GM19023 (cell line): ENCODE measurements around the gene SNX9.
"Not testable (repeated sequence)": the region's sequence is repeated elsewhere in the genome, so short reads cannot be mapped to it uniquely, and the experiment has no call there.

Experiments used
- ATAC-seq: cut with Tn5 transposase; IDR thresholded peaks from one replicate; pipeline ENCODE4 v1.9.1; 2021; ENCODE audit warnings: mild to moderate bottlenecking, moderate library complexity; ENCODE audit not compliant: unreplicated experiment

Gene SNX9

DNA sequence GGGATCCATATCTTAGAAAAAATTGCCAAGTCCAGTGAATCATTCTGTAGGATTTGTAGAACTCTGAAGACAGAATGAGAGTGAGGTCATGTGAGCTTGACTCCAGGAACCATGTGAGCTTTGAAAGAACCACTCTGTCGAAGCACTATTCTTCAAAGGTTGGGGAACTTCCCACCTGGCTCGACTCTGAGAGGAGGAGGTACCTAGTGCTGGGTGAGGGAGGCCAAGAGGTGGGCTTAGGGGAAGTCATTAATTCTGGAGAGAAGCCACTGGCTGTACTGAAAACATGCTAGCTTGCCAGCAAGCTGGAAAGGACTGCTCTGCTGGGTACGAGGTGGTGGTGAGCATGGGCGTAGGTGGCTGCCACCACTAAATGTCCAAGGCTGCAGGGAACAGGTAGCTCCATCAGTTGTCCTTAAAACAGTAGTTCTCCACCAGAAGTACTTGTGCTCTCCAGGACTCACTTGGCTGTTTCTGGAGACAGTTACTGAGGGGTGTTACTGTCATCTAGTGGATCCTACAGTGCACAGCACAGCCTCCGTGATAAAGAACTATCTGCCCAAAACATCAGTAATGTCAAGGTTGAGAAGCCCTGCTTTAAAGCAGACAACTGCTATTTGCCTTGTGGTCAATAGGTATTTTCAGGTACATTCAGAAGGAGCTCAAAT, 124.0 kb downstream of the SNX9 start:
- no peak for ATAC-seq

DNA sequence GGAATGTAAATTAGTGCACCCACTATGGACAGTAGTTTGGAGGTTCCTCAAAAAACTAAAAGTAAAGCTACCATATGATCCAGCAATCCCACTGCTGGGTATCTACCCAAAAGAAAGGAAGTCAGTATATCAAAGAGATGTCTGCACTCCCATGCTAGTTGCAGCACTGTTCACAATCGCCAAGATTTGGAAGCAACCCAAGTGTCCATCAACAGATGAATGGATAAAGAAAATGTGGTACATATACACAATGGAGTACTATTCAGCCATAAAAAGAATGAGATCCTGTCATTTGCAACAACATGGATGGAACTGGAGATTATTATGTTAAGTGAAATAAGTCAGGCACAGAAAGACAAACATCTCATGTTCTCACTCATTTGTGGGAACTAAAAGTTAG, 127.9 kb downstream of the SNX9 start:
- not testable (repeated sequence) for ATAC-seq

DNA sequence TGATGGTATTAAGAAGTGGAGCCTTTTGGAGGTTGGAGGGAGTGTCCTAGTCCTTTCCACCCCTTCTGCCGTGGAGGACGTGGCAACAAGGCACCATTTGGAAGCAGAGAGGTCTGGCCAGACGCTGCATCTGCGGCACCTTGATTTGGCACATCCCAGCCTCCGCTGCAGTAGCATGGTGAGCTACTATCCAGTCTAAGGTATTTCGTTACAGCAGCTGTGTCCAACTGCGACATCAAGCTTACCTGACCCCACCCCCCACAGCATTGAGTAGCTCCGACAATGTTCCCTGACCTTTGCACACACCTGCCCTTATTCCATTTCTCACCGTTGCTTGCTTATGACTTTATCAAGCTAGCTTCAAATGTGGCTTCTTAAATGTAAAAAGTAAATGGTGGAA, 128.8 kb downstream of the SNX9 start:
- ATAC-seq, result no peak

DNA sequence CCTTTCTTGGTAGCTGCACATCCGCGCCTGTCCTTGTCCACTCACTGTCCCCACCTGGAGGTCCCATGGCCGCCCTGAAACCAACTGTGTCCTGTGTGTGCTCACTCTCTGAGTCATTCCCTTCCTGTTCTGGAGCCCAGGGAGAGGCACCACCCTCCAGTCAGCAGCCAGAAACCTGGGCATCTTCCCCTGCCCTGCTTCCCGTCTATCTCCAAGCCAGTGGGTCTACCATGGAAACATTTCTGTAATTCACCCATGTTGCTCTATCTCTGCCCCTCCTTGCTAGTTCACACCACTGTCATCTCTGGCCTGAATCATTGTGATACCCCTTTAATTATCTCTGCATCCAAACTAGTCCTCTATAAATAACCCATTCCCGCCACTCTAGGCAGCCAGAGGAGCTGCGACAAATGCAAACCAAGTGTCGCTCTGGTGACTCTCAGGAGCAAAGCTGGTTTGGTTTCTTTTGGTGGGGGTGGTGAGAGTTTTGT, 129.9 kb downstream of the SNX9 start:
- ATAC-seq, result no peak

DNA sequence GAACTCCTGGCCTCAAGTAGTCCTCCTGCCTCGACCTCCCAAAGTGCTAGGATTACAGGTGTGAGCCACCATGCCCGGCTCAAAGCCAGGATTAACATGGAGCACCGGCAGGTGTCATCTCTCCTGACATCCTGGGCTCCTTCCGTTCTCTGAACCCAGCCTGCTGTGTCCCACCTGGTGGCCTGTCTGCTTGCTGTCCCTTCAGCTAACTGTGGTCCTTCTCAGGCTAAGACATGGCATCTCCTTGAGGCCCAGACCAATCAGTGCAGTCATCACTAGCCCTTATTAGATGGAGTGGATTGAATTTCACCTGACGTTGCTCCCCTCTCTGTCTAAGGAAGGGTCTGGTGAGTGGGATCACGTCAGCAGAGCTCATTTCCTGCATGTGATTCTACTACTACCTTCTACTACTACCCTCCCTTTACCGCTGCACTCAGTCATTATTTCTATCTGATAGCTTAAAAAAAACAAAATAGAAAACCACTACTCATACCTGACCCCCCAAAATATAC, 130.6 kb downstream of the SNX9 start:
- ATAC-seq, result no peak

DNA sequence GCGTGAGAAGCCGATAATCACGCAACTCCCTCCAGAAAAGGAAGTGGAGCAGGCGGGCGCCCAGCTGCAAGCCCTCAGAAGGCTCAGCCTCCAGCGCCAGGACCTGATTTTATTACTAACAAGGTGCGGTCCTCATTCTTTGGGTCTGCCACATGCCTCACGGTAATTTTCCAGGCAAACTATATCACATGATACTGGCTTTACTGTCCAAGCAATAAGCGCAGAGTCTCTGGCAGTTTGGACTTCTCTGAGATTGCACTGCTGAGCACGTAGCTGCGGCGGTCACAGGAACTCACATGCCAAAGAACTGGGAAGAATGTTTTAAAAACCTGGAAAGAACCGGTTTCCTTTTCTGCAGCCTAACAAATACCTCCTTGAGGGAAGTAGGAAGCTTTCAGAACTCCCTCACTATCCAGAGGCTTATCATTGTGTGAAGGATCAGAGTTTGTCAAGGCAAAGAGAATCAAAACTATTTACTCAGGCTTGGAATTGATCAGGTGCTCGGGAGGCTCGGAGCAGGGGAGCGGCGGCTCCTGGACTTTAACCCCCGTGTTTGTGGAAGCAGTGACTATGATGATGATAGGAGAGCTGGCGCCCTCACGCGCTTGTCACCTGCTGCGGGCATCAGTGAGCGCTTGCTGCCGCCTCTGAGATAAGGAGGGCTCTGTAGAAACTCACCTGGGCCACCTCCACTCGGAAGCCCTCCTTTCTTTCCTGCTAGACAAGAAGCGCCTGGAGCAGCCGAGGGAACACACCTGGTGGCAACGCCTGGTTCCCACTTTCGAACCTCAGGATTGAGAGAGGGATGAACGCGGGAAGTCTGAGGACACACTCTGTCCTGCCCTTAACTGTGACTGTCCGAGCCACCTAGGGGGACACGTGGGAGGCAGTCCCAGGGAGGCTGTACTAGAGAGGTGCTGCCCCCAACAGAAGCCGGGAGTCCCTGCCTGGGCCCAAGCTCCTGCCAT, 131.4 kb downstream of the SNX9 start:
- ATAC-seq, result no peak

DNA sequence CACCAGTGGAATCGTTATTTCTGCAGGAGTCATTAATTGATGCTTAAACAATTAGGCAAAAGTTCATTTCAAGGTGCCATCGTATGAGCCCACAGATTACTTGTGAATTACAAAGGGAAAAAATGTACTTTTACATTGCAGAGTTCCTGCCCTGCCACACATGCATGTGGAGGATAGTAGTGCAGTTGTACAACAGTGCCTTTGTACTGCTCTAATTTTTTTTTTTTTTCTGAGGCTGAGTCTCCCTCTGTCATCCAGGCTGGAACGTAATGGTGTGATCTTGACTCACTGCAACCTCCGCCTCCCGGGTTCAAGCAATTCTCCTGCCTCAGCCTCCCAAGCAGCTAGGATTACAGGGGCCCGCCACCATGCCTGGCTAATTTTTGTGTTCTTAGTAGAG, 132.6 kb downstream of the SNX9 start:
- no peak for ATAC-seq

DNA sequence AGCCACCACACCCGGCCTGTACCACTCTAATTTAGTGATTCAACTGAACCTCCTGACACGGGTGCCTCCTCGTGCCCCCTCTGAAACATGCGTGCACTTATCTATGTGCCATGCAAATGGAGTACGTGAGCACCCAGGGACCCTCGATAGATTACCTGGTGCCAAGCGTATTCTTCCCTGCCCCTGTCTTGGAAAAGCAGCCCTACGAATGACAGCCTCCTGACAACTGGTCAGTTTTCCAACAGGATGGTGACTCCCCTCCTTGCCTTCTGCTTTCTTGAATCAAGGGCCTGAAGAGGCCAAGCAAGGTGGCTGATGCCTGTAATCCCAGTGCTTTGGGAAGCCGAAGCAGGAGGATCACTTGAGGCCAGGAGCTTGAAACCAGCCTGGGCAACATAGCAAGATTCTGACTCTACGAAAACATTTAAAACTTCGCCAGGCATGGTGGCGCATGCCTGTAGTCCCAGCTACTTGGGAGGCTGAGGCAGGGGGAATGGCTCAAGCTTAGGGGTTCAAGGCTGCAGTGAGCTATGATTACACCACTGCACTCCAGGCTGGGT, 133.2 kb downstream of the SNX9 start:
- no peak for ATAC-seq

DNA sequence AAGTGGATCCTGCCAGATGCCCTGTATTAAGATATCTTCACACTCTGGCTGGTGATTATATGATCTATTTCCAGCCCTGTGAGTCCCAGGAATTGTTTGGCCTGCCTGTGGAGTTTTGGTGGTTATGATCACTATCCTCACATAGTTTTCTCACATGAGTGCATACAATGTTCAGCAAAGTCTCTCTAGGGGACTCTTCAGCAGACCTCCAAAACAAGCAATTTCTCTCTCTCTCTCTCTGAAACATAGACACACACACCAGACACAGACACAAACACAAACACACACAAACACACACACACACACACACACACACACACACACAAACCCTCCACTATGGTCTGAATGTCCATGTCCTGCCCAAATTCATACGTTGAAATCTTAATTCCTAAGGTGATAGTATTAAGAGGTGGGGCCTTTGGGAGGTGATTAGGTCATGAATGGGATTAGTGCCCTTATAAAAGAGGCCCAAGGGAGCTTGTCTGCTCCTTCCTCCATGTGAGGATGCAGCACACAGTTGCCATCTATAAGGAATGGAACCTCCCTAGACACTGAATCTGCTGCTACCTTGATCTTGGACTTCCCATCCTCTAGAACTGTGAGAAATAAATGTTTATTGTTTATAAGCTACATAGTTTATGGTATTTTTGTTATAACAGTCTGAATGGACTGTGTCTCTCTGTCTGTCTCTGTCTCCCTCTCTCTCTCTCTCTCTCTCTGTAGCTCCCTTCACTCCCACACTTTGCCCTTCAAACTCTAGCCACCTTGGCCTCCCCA, 136.6 kb downstream of the SNX9 start:
- ATAC-seq, result no peak

DNA sequence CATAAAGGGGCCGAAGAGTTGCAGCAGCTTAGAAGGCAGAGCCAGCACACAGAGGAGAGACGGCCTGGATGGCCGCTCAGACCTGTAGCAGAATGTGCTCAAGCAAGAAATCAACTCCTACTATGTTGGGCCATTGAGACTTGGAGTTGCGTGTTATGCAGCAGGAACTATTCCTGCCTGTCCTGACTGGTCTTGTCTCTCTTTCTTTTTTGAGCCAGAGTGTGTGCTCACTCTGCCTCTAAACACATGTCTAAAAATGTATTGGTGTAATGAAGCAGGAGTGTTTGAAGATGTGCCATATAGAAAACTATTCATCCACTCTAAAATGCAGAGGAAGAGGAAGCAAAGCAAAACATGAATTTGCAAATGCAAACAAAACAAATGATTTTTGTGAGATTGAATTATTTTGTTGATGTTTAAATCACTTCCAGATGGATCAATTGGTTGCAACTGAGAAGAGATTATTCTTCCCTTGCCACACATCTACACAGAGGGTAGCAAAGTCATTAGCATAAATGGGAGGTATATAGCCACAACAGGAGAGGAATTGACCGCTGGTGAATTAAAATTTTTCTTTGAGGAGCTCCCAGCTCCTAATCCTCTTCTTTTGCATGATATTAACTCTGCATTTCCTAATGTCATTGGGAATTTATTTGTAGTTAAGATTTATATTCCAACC, 138.2 kb downstream of the SNX9 start:
- no peak for ATAC-seq

DNA sequence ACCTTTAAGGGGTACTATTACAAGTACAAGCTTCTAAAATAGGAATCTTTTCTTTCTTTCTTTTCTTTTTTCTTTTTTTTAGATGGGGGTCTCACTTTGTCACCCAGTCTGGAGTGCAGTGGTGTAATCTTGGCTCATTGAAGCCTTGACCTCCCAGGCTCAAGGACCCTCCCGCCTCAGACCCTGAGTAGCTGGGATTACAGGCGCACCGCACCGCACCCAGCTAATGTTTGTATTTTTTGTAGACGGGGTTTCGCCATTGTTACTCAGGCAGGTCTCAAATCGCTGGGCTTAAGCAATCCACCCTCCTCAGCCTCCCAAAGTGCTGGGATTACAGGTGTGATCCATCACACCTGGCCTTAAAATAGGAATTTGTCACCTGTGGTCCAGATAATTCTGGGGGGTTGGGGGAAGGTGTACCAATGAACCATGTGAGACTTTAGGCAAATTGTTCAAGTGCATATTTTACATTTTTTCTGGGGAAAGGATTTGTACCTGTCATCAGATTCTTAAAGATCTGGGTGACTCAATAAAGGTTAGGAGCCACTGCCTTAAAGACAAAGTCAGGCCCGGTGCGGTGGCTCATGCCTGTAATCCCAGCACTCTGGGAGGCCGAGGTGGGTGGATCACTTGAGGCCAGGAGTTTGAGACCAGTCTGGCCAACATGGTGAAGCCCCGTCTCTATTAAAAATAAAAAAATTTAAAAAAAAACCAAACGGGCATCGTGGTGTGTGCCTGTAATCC, 139.0 kb downstream of the SNX9 start:
- ATAC-seq, result no peak

DNA sequence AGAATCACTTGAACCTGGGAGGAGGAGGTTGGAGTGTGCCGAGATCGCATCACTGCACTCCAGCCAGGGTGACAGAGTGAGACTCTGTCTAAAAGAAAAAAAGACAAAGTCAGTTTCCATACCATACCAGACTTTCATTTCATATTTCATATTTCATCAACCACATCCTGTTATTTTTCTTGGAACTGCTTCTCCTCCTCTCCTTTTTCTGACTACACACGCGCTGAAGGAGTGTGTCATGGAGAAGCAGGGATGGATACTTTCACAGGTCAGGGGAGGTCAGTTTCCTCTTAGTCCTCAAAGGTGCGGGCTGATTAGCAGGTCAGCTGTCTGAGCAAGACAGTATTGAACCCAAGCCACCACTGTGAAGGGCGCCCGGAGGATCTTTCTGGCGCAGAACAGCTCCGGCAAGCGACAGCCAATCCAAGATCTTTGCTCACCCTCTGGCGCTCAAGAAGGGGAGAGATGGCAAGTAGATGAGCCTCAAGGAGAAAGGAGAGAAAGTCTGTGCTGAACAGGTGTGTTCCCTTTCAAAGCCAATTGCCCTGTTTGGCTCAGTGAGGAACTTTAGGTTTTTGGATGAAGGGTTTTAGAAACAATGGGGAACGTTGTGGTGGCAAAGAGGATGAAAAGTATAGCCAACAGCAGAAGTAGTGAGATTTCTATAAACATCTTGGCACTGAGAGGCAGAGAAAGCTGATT, 139.7 kb downstream of the SNX9 start:
- ATAC-seq, result no peak

DNA sequence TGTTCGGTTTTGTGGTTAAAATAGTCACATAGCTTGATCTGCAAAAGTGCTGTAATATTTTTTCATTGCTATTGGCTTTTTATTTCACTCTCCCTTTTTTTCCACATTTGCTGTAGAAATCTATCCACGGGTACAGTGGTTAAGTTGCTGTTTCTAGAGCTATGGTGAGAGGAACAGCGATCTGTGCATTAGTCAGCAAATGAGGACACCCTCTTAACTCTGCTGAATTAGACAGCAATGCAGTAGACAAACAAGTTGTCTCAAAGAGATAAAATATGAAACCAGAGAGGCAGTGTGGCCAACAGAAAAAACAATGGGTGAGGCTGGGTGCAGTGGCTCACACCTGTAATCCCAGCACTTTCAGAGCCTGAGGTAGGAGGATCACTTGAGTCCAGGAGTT, 141.1 kb downstream of the SNX9 start:
- no peak for ATAC-seq

DNA sequence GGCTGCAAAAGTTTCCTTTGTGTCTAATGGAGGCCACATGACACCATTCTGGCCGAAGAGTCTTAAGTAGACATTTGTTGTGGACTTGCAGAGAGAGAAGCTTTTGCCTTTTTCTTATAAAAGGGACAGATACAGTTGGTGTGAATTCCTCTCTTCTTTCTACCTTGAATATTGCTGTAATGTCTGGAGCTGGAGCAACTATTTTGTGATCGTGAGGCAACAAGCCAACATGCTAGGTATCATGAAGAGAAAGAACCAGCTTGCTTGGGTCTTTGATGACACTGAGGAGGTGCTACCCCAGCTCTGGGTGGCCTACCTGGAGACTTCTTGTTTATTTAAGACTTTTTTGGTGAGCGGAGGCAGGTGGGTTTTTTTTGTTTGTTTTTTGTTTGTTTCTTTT, 142.3 kb downstream of the SNX9 start:
- ATAC-seq, result no peak

DNA sequence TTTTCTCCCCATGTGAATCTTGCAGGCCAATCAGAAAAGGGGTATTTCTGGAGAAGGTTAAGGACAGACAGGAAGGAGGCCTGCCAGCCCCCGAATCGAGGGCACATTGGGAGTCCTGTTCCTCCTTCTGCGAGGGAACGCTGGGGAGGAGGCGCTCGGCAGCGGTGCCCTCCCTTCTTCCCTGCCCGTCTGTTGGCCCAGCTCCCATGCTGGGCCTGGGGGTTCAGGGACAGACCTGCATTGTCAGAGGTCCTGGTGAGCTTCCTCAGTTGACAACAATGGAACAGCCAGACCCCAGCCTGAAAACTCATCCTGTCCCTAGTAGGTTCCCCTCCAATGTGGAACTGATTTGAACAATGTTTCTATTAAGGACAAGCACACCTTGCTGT, 143.5 kb downstream of the SNX9 start:
- no peak for ATAC-seq

DNA sequence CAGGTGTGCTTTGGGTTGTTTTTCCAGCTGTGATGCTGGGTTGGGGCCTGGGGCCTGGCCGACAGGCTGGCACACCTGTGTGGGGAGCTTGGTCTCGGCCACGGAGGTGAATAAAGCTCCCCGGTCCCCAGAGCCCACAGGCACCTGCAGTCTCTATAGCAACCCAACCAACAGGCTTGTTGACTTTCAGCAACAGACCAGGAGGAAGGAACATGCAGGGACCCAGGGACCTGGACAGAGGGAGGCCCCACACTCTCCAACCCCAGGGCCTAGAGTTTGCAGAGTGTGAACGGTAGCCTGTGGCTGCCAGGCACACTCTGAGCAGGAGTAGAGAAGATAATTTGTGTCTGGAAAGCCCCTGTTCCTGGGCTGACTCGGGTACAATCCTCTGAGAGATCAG, 144.0 kb downstream of the SNX9 start:
- ATAC-seq, result no peak

DNA sequence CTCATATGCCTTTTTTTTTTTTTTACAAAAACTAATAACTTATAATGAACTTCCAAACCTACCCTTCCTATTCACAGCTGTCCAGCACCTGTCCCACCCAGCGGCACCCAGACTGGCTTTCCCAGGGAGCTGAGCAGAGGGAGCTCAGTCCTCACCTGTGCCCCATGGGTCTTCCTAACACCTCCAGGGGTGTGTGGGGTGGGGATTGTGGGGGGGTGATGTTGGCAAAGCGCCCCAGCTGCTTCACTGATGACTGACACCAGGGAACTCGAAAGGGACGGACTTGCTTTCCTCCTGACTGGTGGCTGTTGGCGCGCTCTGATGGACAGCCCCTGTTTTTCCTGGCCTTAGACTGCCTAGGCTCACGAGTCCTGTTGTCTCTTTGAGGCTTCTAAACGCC, 144.4 kb downstream of the SNX9 start:
- ATAC-seq, result no peak

DNA sequence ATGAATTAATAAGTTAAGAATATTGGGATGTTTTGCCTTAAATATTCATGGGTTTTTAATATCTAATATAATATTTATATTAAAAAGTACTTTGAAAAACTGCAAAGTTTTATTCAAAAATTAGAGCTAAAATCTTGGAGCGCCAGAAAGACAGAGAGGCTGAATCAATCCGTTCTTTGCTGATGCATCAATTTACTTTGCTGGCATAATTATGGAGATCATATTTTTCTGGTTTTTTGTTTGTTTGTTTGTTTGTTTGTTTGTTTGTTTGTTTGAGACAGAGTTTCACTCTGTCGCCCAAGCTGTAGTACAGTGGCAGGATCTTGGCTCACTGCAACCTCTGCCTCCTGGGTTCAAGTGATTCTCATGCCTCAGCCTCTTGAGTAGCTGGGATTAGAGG, 149.1 kb downstream of the SNX9 start:
- not testable (repeated sequence) for ATAC-seq

DNA sequence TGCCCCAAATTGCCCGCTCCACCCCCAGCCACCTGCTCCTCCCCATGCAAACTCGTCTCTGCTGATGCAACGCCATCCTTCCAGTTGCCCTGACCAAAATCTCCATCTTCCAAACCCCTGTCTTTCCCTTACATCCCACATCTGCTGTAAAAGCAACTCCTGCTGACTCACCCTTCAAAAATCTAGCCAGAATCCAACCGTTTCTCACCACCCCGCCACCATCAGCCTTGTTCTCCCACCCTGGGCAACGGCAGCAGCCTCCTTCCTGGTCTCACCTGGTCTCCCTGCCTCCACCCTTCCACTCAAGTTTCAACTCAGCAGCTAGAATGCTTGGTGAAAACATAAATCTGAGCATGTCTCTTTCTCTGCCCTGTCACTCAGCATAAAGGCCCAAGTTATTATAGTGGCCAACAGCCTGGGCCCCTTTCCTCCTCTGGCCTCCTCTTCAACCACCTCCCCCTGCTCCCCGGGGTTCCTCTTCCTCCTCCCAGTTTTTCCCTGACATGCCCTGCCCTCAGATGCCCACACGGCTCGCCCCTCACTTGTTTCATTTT, 151.4 kb downstream of the SNX9 start:
- ATAC-seq, result no peak
